GM11168 (cell line): ENCODE measurements around the gene ZFYVE16.
"Not testable (repeated sequence)": the region's sequence is repeated elsewhere in the genome, so short reads cannot be mapped to it uniquely, and the experiment has no call there.

Experiments used
- in situ Hi-C: fragments of 300-500 bp; cut with MboI; formaldehyde crosslinking; loops from one replicate; pipeline ENCODE4 v1.12.0; 2022; ENCODE audit warnings: low sequenced_read_pairs; ENCODE audit not compliant: unreplicated experiment

ZFYVE16 gene

GRCh38 chr5:80408484-80409366 is 861 bp downstream of the ZFYVE16 start:
- in situ Hi-C loops = no loop called here

GRCh38 chr5:80409367-80409966 is 1.6 kb downstream of the ZFYVE16 start:
- in situ Hi-C loops = no loop called here

- in situ Hi-C loops = no loop called here
These were observed 3.8 kb downstream of the ZFYVE16 start for GRCh38 chr5:80411589-80412219.

- in situ Hi-C loops = no loop called here
These were observed 6.2 kb downstream of the ZFYVE16 start for GRCh38 chr5:80414113-80414512.

- in situ Hi-C loops = no loop called here
These were observed 10.1 kb downstream of the ZFYVE16 start for GRCh38 chr5:80417973-80418372.

GRCh38 chr5:80424365-80424764 is 16.5 kb downstream of the ZFYVE16 start:
- in situ Hi-C loops = not testable (repeated sequence)

GRCh38 chr5:80435476-80435875 is 27.6 kb downstream of the ZFYVE16 start:
- in situ Hi-C loops = no loop called here

GRCh38 chr5:80437326-80437725 is 29.5 kb downstream of the ZFYVE16 start:
- in situ Hi-C loops = no loop called here

- in situ Hi-C loops = no loop called here
These were observed 30.9 kb downstream of the ZFYVE16 start for GRCh38 chr5:80438739-80439138.

- in situ Hi-C loops = no loop called here
These were observed 31.3 kb downstream of the ZFYVE16 start for GRCh38 chr5:80439213-80439612.

- in situ Hi-C loops = no loop called here
These were observed 34.9 kb downstream of the ZFYVE16 start for GRCh38 chr5:80442742-80443141.

GRCh38 chr5:80453366-80453765 is 45.5 kb downstream of the ZFYVE16 start:
- in situ Hi-C loops = no loop called here

- in situ Hi-C loops = no loop called here
These were observed 55.4 kb downstream of the ZFYVE16 start for GRCh38 chr5:80463269-80463668.

- in situ Hi-C loops = no loop called here
These were observed 59.0 kb downstream of the ZFYVE16 start for GRCh38 chr5:80466669-80467485.

- in situ Hi-C loops = no loop called here
These were observed 60.3 kb downstream of the ZFYVE16 start for GRCh38 chr5:80468131-80468530.

- in situ Hi-C loops = loop anchor here (10.0 kb wide), 1 partner anchor 204 kb away; no protein-coding TSS in a partner anchor
These were observed 62.8 kb downstream of the ZFYVE16 start for GRCh38 chr5:80470631-80471030.

GRCh38 chr5:80474929-80475328 is 67.1 kb downstream of the ZFYVE16 start:
- in situ Hi-C loops = loop anchor here (10.0 kb wide), 1 partner anchor 200 kb away; no protein-coding TSS in a partner anchor

GRCh38 chr5:80479713-80480112 is 71.8 kb downstream of the ZFYVE16 start:
- in situ Hi-C loops = loop anchor here (10.0 kb wide), 1 partner anchor 195 kb away; no protein-coding TSS in a partner anchor

- in situ Hi-C loops = no loop called here
These were observed 72.5 kb downstream of the ZFYVE16 start for GRCh38 chr5:80480354-80480753.
